ENCODE measurements around the gene ZNF598. TPM values are rescaled to one million over a fixed set of nuclear protein-coding genes. Genes with fewer than 3 reads are reported as not detected.

The ZNF598 gene
- total RNA-seq, 1 experiment from 2014 or later = 57.4 TPM

DNA sequence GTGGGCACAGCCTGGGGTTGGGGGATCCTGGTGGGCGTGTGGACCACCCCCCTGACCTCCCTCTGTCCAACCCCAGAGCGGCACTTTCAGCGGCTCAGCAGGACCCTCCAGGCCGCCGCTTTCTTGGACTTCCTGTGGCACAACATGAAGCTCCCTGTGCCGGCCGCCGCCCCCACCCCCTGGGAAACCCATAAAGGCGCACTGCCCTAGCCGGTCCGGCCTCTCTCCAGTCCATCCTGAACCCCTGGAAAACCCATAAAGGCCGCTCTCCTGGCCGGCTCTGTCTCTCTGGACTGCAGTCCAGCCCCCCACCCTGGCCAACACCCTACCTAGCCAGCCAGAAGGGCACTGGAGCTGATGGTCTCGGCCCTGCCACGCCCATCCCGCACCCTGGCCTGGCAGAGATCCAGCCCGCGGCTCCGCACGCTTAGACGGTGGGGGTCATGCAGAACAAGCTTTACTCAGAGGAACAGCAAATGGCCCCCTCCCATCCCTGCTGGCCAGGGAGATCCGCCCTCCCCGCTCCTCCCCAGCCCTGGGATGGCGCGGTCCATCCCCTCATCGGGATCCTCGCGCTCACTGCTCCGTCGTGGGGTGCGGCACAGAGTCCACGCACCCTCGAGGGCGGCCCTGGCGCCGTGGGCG, 31.0 kb downstream of the ZNF598 start:
- peaks cover 0 to 41% of the 10 kb centered on the region in 2 experiments; a peak in 2 of 4 replicates for H3K36me3 ChIP-seq (ENCODE audit: control insufficient read depth in 1 of 2, insufficient read depth in 2 of 2, low read length in 2 of 2)
- H3K4me2 ChIP-seq (ENCODE audit: low read length) = peak overlapping the region; percentile 97
- H3K27ac ChIP-seq (ENCODE audit: low read depth, low read length) = peak overlapping the region; percentile 88
- ChIA-PET RAD21 (ENCODE audit: low non-redundant PET in 1 of 2, low total read pairs in 2 of 2, uncharacterized antibody in 2 of 2, unreplicated experiment in 2 of 2) (no interaction called here), POLR2A (interaction anchor here (1.5 to 12.5 kb wide), 4 partner anchors 9 to 177 kb away, joined by 5 to 104 read pairs (median 10); partner anchors contain the start of genes NDUFB10, RNF151, RPS2 and TRAF7), CTCF (interaction anchor here (1.0 to 1.7 kb wide), 3 partner anchors 14 to 162 kb away, joined by 3 to 8 read pairs (median 5); partner anchors contain the start of gene RPS2)
- peak overlapping the region; percentile 60 to 65 for H3K4me3 ChIP-seq (replicated peaks in 1 of 2; ENCODE audit: low read depth in 1 of 2, low read length in 2 of 2)
- intact Hi-C loops (cut with micrococcal nuclease) = no loop called here
- peak overlapping the region; percentile 84 for H3K9ac ChIP-seq (ENCODE audit: low read length)
- no peaks in the 10 kb centered on the region for H4K20me1 ChIP-seq (ENCODE audit: insufficient read depth)
- TSS peak; percentile 46 for BruUV-seq (replicated peaks)
- no peaks in the 10 kb centered on the region for H3K9me2 ChIP-seq (ENCODE audit: insufficient read depth)
- H3K27me3 ChIP-seq (ENCODE audit: insufficient read depth, low read length) = no peaks in the 10 kb centered on the region
- no peak overlapping the region for H2AFZ ChIP-seq (ENCODE audit: low read depth, low read length, poor library complexity, severe bottlenecking)
- no peak for DNase-seq (ENCODE audit: low read depth, low spot score)
- H3K9me3 ChIP-seq (ENCODE audit: control insufficient read depth in 1 of 2, insufficient read depth in 1 of 2, low read depth in 1 of 2, low read length in 2 of 2) = no peaks in the 10 kb centered on the region
- H3K79me2 ChIP-seq (ENCODE audit: insufficient read depth, low read length) = peaks cover 15% of the 10 kb centered on the region
- no peak for ATAC-seq
- H3K4me1 ChIP-seq (ENCODE audit: control insufficient read depth in 1 of 2, insufficient read depth in 2 of 2, low read length in 2 of 2) = peaks cover 40 to 64% of the 10 kb centered on the region in 2 experiments
- no peak for TF ChIP-seq POLR2AphosphoS5 (IDR thresholded peaks at IDR 0.05; ENCODE audit: low read depth, low read length)
- TF ChIP-seq SRF (IDR thresholded peaks at IDR 0.05; ENCODE audit: low read depth) = no peak
- no peak for TF ChIP-seq EGR1 (IDR thresholded peaks at IDR 0.05; ENCODE audit: low read depth)
- TF ChIP-seq, protein P1, sequence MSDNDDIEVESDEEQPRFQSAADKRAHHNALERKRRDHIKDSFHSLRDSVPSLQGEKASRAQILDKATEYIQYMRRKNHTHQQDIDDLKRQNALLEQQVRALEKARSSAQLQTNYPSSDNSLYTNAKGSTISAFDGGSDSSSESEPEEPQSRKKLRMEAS (IDR thresholded peaks at IDR 0.05) = no peak
- no peak for TF ChIP-seq ZFX (IDR thresholded peaks at IDR 0.05)
- TF ChIP-seq EZH2phosphoT487 (IDR thresholded peaks at IDR 0.05; ENCODE audit: borderline replicate concordance) = no peak
- no peak for TF ChIP-seq YY1 (IDR thresholded peaks at IDR 0.05; ENCODE audit: extremely low read depth, insufficient replicate concordance, low read depth, low read length)
- no peak for TF ChIP-seq SP1 (IDR thresholded peaks at IDR 0.05; ENCODE audit: low read depth)
- TF ChIP-seq ZNF274 (IDR thresholded peaks at IDR 0.05; ENCODE audit: low read depth, low read length) = no peak
- TF ChIP-seq CBX3 (IDR thresholded peaks at IDR 0.05; ENCODE audit: low read depth) = no peak
- TF ChIP-seq SIN3A (IDR thresholded peaks at IDR 0.05; ENCODE audit: low read depth) = no peak
- TF ChIP-seq TCF7L2 (IDR thresholded peaks at IDR 0.05; ENCODE audit: borderline replicate concordance, extremely low read depth, insufficient read depth, insufficient read length) = no peak
- TF ChIP-seq, protein P2, sequence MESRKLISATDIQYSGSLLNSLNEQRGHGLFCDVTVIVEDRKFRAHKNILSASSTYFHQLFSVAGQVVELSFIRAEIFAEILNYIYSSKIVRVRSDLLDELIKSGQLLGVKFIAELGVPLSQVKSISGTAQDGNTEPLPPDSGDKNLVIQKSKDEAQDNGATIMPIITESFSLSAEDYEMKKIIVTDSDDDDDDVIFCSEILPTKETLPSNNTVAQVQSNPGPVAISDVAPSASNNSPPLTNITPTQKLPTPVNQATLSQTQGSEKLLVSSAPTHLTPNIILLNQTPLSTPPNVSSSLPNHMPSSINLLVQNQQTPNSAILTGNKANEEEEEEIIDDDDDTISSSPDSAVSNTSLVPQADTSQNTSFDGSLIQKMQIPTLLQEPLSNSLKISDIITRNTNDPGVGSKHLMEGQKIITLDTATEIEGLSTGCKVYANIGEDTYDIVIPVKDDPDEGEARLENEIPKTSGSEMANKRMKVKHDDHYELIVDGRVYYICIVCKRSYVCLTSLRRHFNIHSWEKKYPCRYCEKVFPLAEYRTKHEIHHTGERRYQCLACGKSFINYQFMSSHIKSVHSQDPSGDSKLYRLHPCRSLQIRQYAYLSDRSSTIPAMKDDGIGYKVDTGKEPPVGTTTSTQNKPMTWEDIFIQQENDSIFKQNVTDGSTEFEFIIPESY (IDR thresholded peaks at IDR 0.05; ENCODE audit: extremely low read depth, insufficient replicate concordance, low read length) = no peak
- TF ChIP-seq, protein P3, sequence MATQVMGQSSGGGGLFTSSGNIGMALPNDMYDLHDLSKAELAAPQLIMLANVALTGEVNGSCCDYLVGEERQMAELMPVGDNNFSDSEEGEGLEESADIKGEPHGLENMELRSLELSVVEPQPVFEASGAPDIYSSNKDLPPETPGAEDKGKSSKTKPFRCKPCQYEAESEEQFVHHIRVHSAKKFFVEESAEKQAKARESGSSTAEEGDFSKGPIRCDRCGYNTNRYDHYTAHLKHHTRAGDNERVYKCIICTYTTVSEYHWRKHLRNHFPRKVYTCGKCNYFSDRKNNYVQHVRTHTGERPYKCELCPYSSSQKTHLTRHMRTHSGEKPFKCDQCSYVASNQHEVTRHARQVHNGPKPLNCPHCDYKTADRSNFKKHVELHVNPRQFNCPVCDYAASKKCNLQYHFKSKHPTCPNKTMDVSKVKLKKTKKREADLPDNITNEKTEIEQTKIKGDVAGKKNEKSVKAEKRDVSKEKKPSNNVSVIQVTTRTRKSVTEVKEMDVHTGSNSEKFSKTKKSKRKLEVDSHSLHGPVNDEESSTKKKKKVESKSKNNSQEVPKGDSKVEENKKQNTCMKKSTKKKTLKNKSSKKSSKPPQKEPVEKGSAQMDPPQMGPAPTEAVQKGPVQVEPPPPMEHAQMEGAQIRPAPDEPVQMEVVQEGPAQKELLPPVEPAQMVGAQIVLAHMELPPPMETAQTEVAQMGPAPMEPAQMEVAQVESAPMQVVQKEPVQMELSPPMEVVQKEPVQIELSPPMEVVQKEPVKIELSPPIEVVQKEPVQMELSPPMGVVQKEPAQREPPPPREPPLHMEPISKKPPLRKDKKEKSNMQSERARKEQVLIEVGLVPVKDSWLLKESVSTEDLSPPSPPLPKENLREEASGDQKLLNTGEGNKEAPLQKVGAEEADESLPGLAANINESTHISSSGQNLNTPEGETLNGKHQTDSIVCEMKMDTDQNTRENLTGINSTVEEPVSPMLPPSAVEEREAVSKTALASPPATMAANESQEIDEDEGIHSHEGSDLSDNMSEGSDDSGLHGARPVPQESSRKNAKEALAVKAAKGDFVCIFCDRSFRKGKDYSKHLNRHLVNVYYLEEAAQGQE (IDR thresholded peaks at IDR 0.05; ENCODE audit: low read depth) = no peak
- TF ChIP-seq, protein P4, sequence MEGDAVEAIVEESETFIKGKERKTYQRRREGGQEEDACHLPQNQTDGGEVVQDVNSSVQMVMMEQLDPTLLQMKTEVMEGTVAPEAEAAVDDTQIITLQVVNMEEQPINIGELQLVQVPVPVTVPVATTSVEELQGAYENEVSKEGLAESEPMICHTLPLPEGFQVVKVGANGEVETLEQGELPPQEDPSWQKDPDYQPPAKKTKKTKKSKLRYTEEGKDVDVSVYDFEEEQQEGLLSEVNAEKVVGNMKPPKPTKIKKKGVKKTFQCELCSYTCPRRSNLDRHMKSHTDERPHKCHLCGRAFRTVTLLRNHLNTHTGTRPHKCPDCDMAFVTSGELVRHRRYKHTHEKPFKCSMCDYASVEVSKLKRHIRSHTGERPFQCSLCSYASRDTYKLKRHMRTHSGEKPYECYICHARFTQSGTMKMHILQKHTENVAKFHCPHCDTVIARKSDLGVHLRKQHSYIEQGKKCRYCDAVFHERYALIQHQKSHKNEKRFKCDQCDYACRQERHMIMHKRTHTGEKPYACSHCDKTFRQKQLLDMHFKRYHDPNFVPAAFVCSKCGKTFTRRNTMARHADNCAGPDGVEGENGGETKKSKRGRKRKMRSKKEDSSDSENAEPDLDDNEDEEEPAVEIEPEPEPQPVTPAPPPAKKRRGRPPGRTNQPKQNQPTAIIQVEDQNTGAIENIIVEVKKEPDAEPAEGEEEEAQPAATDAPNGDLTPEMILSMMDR (IDR thresholded peaks at IDR 0.05 in 2 of 3, conservative IDR thresholded peaks at IDR 0.05 in 1 of 3; ENCODE audit: borderline replicate concordance in 1 of 3, insufficient read depth in 1 of 3, low read depth in 2 of 3, low read length in 2 of 3) = no peak
- no peak for TF ChIP-seq RAD21 (IDR thresholded peaks at IDR 0.05; ENCODE audit: low read depth)
- TF ChIP-seq CEBPB (IDR thresholded peaks at IDR 0.05; ENCODE audit: low read depth) = no peak
- no peak for TF ChIP-seq ELF1 (IDR thresholded peaks at IDR 0.05; ENCODE audit: borderline replicate concordance, low read depth)
- no peak for TF ChIP-seq EZH2 (IDR thresholded peaks at IDR 0.05)
